IPS-15b (cell line): ENCODE data around the gene CGB3.

Experiments used
- H3K27me3 ChIP-seq: one replicate; pipeline ENCODE4 v1.6.1; 2013; ENCODE audit warnings: low read length; ENCODE audit not compliant: control insufficient read depth, insufficient read depth
- H3K36me3 ChIP-seq: one replicate; pipeline ENCODE4 v1.6.1; 2013; ENCODE audit warnings: low read length; ENCODE audit not compliant: control insufficient read depth, insufficient read depth
- H3K4me1 ChIP-seq: one replicate; pipeline ENCODE4 v1.6.1; 2013; ENCODE audit warnings: mild to moderate bottlenecking, low read length; ENCODE audit not compliant: control insufficient read depth, insufficient read depth
- H3K4me3 ChIP-seq: one replicate; pipeline ENCODE4 v1.5.1; 2013; ENCODE audit warnings: low read depth, low read length
- H3K9ac ChIP-seq: one replicate; pipeline ENCODE4 v1.6.1; 2013; ENCODE audit warnings: low read depth, mild to moderate bottlenecking, low read length
- H3K9me3 ChIP-seq: one replicate; pipeline ENCODE4 v1.6.1; 2013; ENCODE audit warnings: mild to moderate bottlenecking, low read length; ENCODE audit not compliant: control insufficient read depth, insufficient read depth

CGB3 gene

DNA sequence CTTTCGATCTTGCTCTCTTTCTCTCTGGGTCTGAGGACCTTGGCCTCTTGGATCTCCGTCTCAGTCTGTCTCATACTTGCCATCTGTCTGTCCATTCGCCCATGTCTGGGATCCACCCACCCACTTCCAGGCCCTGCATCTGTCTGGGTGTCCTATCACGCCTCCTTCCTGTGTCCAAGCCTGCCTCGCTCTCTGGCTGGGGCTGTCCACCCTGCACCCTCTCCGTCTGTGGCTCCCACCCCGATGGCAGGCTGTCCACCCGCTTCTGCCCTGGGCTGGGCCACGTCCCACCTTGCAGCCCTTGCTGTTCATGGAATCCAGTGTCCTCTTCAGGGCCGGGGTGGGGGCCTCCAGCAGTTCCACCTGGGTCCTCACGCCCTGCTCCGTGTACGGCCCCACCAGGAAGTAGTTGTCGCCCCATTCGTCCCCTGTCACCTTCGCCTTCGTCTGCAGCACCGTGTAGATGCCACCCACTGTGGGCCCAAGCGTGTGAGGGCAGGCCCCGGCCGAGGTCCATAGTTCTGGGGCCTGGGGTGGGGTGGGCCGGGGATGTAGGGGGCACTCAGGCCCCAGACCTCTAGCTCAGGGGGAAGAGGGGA lies 33.0 kb downstream of the CGB3 start:
- H3K9ac ChIP-seq, result no peak overlapping the region
- no peaks in the 10 kb centered on the region for H3K9me3 ChIP-seq
- peaks cover 2% of the 10 kb centered on the region for H3K4me1 ChIP-seq
- peaks cover 29% of the 10 kb centered on the region for H3K36me3 ChIP-seq
- no peak overlapping the region for H3K4me3 ChIP-seq
- no peaks in the 10 kb centered on the region for H3K27me3 ChIP-seq

DNA sequence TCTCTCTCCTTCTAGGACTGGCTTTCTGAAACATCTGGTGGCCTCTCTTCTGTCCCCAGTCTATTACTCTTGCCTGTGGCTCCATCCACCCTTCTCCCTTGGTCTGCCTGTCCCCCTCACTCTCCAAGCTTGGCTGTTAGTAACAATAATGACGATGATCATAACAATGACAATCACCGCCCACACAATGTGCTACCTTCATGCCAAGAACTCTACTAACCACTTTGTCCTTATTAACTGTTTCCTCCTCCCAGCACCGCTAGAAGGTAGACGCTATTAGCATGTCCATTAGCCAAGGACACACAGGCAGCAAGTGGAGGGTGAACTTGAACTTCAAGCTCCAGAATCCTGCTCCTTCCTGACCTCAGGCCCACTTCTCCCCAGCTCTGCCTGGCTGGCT lies 33.7 kb downstream of the CGB3 start:
- no peak overlapping the region for H3K9ac ChIP-seq
- peaks cover 35% of the 10 kb centered on the region for H3K36me3 ChIP-seq
- H3K4me1 ChIP-seq, result peaks cover 2% of the 10 kb centered on the region
- no peaks in the 10 kb centered on the region for H3K9me3 ChIP-seq
- no peak overlapping the region for H3K4me3 ChIP-seq
- H3K27me3 ChIP-seq, result no peaks in the 10 kb centered on the region

DNA sequence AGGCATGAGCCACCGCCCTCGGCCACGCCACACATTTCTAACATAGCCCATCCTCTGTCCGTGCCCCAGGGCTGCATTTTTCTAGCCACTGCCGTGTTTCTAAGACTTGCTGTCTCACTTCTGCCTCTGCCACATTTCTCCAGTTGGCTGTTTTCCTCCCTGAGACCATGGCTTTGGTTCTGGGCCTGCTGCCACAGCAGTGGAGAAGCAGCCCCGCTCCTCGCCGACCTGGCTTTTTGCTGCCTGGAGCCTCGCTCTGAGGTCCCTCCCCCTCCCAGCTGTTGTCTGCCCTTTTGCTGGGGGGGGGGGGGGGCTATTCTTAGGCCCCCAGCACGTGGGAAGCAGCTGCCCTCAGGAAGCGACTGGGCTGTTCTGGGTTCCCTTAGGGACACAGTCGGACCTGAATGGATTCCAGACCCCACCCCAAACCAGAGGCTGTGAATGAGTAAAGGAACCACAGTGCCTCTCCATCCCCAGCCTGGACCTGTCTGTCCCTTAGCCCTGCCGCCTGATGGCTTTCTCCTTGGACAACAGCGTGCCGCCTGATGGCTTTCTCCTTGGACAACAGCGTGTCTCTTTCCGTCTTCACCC lies 34.3 kb downstream of the CGB3 start:
- H3K27me3 ChIP-seq, result no peaks in the 10 kb centered on the region
- no peak overlapping the region for H3K9ac ChIP-seq
- H3K4me3 ChIP-seq, result no peak overlapping the region
- peaks cover 41% of the 10 kb centered on the region for H3K36me3 ChIP-seq
- no peaks in the 10 kb centered on the region for H3K9me3 ChIP-seq
- H3K4me1 ChIP-seq, result no peaks in the 10 kb centered on the region

DNA sequence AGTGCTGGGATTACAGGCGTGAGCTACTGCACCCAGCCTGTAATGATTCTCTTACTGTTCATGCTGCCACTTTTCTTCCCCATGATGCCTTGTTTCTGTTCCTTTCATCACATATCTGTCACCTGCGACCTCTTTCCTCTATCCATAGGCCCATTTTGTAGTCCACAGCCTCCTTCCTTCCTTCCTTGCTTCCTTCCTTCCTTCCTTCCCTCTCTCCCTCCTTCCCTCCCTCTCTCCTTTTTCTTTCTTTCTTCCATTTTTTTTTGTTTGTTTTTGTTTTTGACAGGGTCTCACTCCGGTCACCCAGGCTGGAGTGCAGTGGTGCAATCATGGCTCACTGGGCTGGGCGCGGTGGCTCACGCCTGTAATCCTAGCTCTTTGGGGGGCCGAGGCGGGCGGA lies 35.3 kb downstream of the CGB3 start:
- Histone ChIP-seq H3K4me1 (no peaks in the 10 kb centered on the region), H3K9ac (no peak overlapping the region), H3K4me3 (no peak overlapping the region), H3K9me3 (no peaks in the 10 kb centered on the region), H3K36me3 (peaks cover 41% of the 10 kb centered on the region), H3K27me3 (no peaks in the 10 kb centered on the region)

DNA sequence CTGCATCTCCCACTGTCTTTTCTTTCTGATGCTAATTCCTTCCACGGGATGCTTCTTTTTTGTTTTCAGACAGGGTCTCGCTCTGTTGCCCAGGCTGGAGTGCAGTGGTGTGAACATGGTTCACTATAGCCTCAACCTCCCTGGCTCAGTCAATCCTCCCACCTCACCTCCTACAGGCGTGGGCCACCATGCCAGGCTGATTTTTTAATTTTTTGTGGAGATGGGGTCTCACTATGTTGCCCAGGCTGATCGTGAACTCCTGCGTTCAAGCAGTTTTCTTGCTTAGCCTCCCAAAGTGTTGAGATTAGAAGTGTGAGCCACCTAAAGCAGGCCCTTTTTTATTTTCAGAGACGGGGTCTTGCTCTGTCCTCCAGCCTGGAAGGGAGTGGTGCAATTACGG lies 35.8 kb downstream of the CGB3 start:
- H3K36me3 ChIP-seq, result peaks cover 43% of the 10 kb centered on the region
- H3K9me3 ChIP-seq, result no peaks in the 10 kb centered on the region
- H3K9ac ChIP-seq, result no peak overlapping the region

DNA sequence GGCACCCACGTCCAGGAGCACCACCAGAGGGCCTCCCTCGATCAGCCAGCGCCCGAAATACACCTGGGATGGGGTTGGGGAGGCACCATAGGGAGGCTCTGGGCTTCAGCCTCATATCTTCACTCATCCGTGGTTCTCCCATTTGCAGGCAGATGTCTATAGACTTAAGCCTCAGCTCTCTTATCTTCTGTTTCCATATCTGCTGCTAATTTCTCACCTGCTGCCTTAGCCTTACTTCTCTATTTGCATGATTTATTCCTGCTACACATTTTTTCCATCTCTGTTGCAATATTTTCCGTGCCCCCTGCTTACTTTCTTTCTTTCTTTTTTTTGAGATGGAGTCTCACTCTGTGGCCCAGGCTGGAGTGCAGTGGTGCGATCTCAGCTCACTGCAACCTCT lies 36.8 kb downstream of the CGB3 start:
- Histone ChIP-seq H3K36me3 (peaks cover 45% of the 10 kb centered on the region), H3K4me3 (no peak overlapping the region), H3K9ac (no peak overlapping the region), H3K27me3 (no peaks in the 10 kb centered on the region), H3K4me1 (no peaks in the 10 kb centered on the region), H3K9me3 (no peaks in the 10 kb centered on the region)

More for the DNA sequence above, 35.8 kb downstream of the CGB3 start:
- H3K4me3 ChIP-seq, result no peak overlapping the region
- H3K4me1 ChIP-seq, result no peaks in the 10 kb centered on the region
- H3K27me3 ChIP-seq, result no peaks in the 10 kb centered on the region

DNA sequence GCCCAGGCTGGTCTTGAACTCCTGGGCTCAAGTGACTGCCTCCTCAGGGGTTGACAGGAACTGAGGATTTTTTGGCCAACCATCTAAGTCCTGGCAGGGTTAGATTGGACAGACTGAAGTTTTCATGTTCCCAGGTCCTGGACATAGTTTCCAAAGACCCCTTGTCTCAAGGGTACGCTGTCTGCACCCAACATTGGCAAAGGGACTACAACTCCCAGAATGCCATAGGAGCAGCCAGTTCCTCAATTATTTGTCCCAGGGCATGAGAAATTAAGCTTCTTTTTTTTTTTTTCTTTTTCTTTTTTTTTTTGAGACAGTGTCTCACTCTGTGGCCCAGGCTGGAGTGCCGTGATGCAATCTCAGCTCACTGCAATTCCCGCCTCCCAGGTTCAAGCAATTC lies 37.9 kb downstream of the CGB3 start:
- Histone ChIP-seq H3K27me3 (no peaks in the 10 kb centered on the region), H3K9ac (no peak overlapping the region), H3K4me3 (no peak overlapping the region), H3K4me1 (no peaks in the 10 kb centered on the region), H3K36me3 (peaks cover 48% of the 10 kb centered on the region), H3K9me3 (no peaks in the 10 kb centered on the region)

DNA sequence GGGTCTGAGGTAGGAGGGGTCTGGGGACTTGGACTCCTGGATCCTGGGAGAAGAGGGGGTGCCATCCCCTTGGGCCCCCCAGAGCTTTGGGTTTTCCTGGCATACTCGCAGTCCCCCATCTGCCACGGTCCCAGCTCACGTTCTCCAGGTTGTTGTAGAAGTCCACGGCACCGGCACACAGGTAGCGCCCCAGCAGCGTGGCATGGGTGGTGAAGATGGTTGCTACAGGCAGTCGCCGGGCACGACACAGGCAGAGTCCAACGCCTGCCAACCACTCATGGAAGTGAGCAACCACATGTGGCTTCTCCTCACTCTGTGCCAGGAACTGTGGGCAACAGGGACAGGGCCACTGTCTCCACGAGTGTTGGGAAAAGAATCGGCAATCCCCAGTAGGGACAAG lies 38.4 kb downstream of the CGB3 start:
- H3K9ac ChIP-seq, result no peak overlapping the region
- H3K36me3 ChIP-seq, result peaks cover 43% of the 10 kb centered on the region
- no peaks in the 10 kb centered on the region for H3K9me3 ChIP-seq
- H3K4me3 ChIP-seq, result no peak overlapping the region
- H3K27me3 ChIP-seq, result no peaks in the 10 kb centered on the region
- no peaks in the 10 kb centered on the region for H3K4me1 ChIP-seq

DNA sequence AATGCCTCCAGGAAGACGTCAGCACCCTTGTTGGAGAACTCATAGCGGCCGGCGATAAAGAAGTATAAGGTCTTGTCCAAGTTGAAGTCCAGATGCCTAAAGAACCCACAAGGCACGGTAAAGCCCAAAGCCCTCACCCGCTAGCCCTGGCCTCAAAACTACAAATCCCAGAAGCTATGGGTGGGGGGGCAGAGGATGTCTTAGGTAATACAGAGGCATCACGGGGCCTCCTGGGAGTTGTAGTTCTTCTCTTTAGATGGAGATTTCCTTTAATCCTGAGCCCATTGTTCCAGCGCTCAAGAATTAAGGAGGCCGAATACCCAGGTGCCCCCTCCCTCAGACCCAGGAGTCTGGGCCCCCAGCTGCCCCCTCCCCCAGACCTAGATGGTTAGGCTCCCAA lies 41.9 kb downstream of the CGB3 start:
- Histone ChIP-seq H3K4me3 (no peak overlapping the region), H3K9ac (no peak overlapping the region), H3K27me3 (no peaks in the 10 kb centered on the region), H3K36me3 (peaks cover 25% of the 10 kb centered on the region), H3K4me1 (no peaks in the 10 kb centered on the region), H3K9me3 (no peaks in the 10 kb centered on the region)

DNA sequence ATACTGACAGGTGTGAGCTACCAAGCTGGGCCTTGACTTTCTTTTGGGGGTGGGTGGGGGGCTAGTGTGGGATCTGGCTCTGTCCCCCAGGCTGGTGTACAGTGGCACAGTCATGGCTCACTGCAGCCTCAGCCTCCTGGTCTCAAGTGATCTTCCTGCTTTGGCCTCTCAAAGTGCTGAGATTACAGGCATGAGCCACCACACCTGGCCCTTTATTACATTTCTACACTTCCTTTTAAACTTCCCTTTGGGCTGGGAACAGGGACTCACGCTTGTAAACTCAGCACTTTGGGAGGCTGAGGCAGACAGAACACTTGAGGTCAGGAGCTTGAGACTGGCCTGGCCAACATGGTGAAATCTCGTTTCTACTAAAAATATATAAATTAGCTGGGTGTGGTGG lies 47.1 kb downstream of the CGB3 start:
- Histone ChIP-seq H3K9me3 (no peaks in the 10 kb centered on the region), H3K4me3 (no peak overlapping the region), H3K4me1 (no peaks in the 10 kb centered on the region), H3K9ac (no peak overlapping the region), H3K27me3 (no peaks in the 10 kb centered on the region), H3K36me3 (peaks cover 10% of the 10 kb centered on the region)

DNA sequence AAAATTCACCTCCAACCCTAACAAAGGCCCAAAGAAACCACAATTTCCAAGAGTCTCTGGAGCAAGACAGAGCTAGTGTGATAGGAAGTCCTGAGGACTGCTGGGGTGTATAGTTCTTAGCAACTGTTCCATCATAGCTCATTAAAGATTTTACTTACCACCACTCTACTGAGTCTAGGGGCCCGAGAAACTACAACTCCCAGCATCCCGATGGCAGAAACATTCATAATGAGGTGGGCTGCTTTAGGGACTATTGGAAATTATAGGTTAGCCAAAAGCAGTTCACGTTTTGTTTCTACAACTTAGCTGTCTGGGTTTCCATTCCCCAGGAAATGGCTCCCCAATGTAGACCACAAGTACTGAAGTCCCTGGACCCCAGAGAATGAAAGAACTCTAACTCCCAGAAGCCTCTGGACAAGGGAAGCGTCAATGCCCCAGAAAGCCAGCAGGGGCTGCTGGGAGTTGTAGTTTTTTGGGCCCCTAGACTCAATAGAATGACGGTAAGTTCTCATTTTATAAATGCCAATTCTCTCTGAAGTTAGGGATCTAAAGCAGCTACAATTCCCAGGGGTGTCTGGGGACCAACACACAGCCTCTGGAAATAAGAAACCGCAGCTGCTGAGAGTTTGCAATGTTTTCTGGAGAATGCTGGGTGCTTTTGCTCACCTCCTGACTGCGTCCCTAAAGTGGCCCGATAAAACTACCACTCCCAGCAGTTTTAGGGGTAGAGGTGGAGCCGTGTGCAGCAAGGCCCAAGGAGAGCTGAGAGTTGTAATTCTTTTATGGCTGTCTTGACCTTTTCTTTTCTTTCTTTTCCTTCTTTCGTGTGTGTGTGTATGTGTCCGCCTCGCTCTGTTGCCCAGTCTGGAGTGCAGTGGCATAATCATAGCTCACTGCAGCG lies 47.9 kb downstream of the CGB3 start:
- H3K9ac ChIP-seq, result no peak overlapping the region
- H3K36me3 ChIP-seq, result peaks cover 8% of the 10 kb centered on the region
- H3K9me3 ChIP-seq, result no peaks in the 10 kb centered on the region

More for the DNA sequence above, 47.9 kb downstream of the CGB3 start:
- Histone ChIP-seq H3K27me3 (no peaks in the 10 kb centered on the region), H3K4me3 (no peak overlapping the region), H3K4me1 (peaks cover 1% of the 10 kb centered on the region)
